Sciatic nerve (tissue), 2 donors: Measurements from ENCODE around the gene QSER1. TPM values are rescaled to one million over a fixed set of nuclear protein-coding genes. Genes with fewer than 3 reads are reported as not detected.
"Not testable (repeated sequence)": the region's sequence is repeated elsewhere in the genome, so short reads cannot be mapped to it uniquely, and the experiment has no call there.

Source experiments
- ATAC-seq: fragments of 200-7000 bp; cut with Tn5 transposase; one replicate; pipeline ENCODE4 v1.9.1; 2020; ENCODE audit warnings: mild to moderate bottlenecking, moderate library complexity
- DNase-seq: peaks from one replicate; pipeline ENCODE4 v3.0.0-alpha.2; 2020; ENCODE audit warnings: low spot score
- intact Hi-C: fragments of 100-400 bp; cut with DNase I; formaldehyde crosslinking; loops from one replicate; pipeline ENCODE4 v1.14.2; 2022
- total RNA-seq: library from RNA; stranded (reverse); fragmentation: NEBNext Ultra II Directional; extraction: Animal tissue kit (Norgen Biotek cat#: 25700); gene quantifications from one replicate; pipeline ENCODE4 v1.2.1, GENCODE V29; 2021
- donor health status: DM: no; HTN: no; CAD: no.
- donor health status: DM: no; HTN: no; CAD: no.

QSER1 gene
- total RNA-seq, 1 donor from 2014 or later: 50.7 TPM

GRCh38 chr11:33025339-33025722 lies 132.7 kb downstream of the QSER1 start:
- no peak for DNase-seq
- intact Hi-C loops: no loop called here

DNA sequence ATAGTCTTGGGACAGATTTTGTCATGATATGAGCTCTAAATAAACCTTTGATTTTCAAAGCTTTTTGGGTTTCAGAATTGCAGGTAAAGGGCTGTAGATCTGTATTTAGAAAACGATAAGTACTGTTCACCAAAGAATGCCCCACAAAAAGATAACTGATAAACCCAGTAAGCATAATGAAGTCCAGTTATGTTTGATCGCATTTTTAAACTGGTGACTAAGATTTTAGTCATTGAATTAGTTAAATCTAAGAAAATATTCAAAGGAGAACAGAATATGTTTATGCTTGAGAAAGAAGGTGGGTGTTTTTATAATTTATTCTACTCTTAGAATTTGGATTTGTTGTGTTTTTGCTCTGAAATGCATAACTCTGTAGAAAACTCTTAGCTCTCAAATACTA lies 134.6 kb downstream of the QSER1 start:
- intact Hi-C loops: no loop called here
- ATAC-seq: no peak
- no peak for DNase-seq

More at GRCh38 chr11:33025339-33025722, 132.7 kb downstream of the QSER1 start:
- ATAC-seq: no peak

DNA sequence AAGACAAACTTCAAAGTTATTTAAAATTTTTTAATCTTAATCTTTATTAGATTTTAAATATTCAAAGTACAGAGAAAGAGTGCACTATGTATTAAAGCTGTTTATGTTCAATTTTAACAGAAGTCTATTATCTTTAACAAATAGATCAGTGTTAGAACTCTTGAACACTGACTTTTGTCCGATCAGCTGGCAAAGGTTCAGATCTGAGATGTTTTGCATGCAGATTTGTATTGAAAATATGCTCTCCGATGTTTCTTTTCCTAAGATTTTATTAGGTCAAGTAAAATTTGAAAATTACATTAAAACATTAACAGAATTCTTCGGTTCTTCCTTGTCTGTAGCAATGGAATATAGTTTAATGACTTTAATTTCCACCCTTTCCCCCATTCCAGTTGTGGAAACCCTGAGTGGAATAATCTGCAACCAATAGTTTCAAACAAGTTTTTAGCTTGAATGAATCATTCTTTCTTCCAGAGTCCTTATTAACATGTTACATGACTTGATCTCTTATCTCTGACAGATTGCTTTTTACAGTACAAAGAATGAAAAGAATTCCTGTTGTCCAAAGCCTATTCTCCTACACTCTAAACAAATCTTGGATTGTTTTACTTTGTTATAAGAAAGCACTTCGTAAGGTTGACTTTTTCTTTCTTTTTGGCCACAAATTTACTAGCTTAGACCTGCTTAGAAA lies 135.4 kb downstream of the QSER1 start:
- ATAC-seq: no peak
- intact Hi-C loops: no loop called here
- no peak for DNase-seq

DNA sequence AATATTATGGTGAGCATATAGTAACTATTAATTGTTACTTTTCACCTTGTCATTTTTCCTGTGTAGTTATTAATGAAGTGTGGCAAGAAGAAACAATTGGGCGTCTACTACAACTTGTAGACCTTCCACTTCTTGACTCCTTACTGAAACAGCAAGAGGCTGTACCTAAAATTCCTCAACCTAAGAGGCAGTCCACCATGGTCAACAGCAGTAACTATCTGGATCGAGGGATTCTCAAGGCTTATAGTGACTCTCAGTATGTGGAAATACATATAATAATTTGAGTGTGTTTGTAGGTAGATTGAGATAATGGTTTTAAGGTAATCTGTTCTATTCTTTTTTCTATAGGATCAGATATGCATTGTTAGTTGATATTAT lies 135.9 kb downstream of the QSER1 start:
- intact Hi-C loops: no loop called here
- DNase-seq (no peak), ATAC-seq (no peak)

GRCh38 chr11:33029218-33029617 lies 136.6 kb downstream of the QSER1 start:
- ATAC-seq, intact Hi-C loops, DNase-seq: not testable (repeated sequence)

Other genes with a start within 250 kb of the QSER1 start
- not detected for gene CCDC73, start 98.1 kb upstream of the QSER1 start, total RNA-seq
- 22.9 TPM for gene PRRG4, start 62.9 kb upstream of the QSER1 start, total RNA-seq
- gene DEPDC7, start 123.1 kb downstream of the QSER1 start, total RNA-seq: 12.3 TPM
- 36.5 TPM for gene TCP11L1, start 146.8 kb downstream of the QSER1 start, total RNA-seq